ENCODE results near the gene TLR4. TPM values are rescaled to one million over a fixed set of nuclear protein-coding genes. Genes with fewer than 3 reads are reported as not detected.
A peak's percentile ranks its signal among the peaks of the same experiment; 100 is the strongest.

The TLR4 gene
- total and polyA plus RNA-seq, 2 experiments from 2014 or later, result 5.1 to 11.9 TPM

DNA sequence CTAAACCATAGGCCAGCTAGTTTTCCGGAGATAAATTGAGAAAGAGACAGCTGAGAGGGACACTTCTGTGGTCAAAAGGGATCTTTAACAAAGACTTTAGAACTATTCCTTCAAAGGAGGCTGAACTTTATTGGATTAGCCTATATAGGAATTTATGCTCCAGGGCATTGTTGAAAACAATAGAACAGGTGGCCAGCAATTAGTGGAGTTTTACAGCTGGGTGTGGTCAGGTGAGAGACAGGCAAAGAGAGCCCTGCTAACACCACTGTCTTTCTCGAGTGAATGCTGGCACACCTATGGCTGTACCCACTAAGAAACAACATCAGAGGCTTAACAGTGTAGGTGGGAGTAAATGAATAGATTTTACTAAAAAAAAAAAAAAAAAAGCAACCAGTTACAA lies 16.7 kb upstream of the TLR4 start:
- H3K4me1 ChIP-seq (ENCODE audit: insufficient read depth), result peaks cover 19% of the 10 kb centered on the region
- TF ChIP-seq EZH2phosphoT487 (IDR thresholded peaks at IDR 0.05; ENCODE audit: insufficient read depth, low read depth) (no peak), EZH2 (IDR thresholded peaks at IDR 0.05; ENCODE audit: insufficient read depth, poor library complexity, severe bottlenecking) (no peak)
- no peaks in the 10 kb centered on the region for H3K79me2 ChIP-seq (ENCODE audit: insufficient read depth)
- WGBS, 2 experiments (ENCODE audit: low coverage in 1 of 2, low lambda C conversion rate in 2 of 2, missing lambda C conversion rate in 2 of 2), result 54 to 59% methylated on average over 2 of the region's 2 CpGs
- no peaks in the 10 kb centered on the region for H3K27me3 ChIP-seq (replicated peaks; ENCODE audit: insufficient read depth)
- no peak overlapping the region for H3K4me3 ChIP-seq
- H3F3A ChIP-seq (ENCODE audit: insufficient read depth), result peaks cover 14% of the 10 kb centered on the region; the same call in 1 of the 2 replicates
- no peaks in the 10 kb centered on the region for H3K36me3 ChIP-seq (ENCODE audit: low read depth)
- in situ Hi-C loops (cut with MboI), result no loop called here
- no peak overlapping the region for H3K4me2 ChIP-seq (ENCODE audit: unreplicated experiment)
- H3K9me3 ChIP-seq (ENCODE audit: low read depth), result no peaks in the 10 kb centered on the region
- H2AFZ ChIP-seq, result no peak overlapping the region
- H4K20me1 ChIP-seq (ENCODE audit: insufficient read depth), result no peaks in the 10 kb centered on the region
- no peak overlapping the region for H3K9ac ChIP-seq
- no peaks in the 10 kb centered on the region for H3K9me2 ChIP-seq (ENCODE audit: insufficient read depth)
- no peak overlapping the region for H3K27ac ChIP-seq
- no peak for DNase-seq

DNA sequence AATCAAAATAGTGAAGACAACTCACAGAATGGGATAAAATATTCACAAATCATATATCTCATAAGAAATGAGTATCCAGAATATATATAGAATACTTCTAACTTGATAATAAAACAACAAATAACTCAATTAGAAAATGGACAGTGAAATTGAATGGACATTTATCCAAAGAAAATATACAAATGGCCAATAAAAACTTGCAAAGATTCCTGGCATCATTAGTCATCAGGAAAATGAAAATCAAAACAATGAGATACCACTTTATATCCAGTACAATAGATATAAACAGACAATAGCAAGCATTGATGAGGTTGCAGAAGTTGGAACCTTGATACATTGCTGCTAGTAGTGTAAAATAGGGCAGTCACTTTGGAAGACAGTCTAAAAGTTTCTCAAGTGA lies 12.8 kb upstream of the TLR4 start:
- peaks cover 18% of the 10 kb centered on the region; the same call in 1 of the 2 replicates for H3F3A ChIP-seq (ENCODE audit: insufficient read depth)
- H3K4me2 ChIP-seq (ENCODE audit: unreplicated experiment), result no peak overlapping the region
- H3K9me2 ChIP-seq (ENCODE audit: insufficient read depth), result no peaks in the 10 kb centered on the region
- H3K9me3 ChIP-seq (ENCODE audit: low read depth), result no peaks in the 10 kb centered on the region
- no peaks in the 10 kb centered on the region for H4K20me1 ChIP-seq (ENCODE audit: insufficient read depth)
- H3K9ac ChIP-seq, result no peak overlapping the region
- no peak overlapping the region for H3K4me3 ChIP-seq
- no peaks in the 10 kb centered on the region for H3K79me2 ChIP-seq (ENCODE audit: insufficient read depth)
- TF ChIP-seq EZH2phosphoT487 (IDR thresholded peaks at IDR 0.05; ENCODE audit: insufficient read depth, low read depth) (no peak), EZH2 (IDR thresholded peaks at IDR 0.05; ENCODE audit: insufficient read depth, poor library complexity, severe bottlenecking) (no peak)
- H3K27me3 ChIP-seq (replicated peaks; ENCODE audit: insufficient read depth), result no peaks in the 10 kb centered on the region
- no peak overlapping the region for H3K27ac ChIP-seq
- in situ Hi-C loops (cut with MboI), result no loop called here
- no peak for DNase-seq
- no peaks in the 10 kb centered on the region for H3K36me3 ChIP-seq (ENCODE audit: low read depth)
- H2AFZ ChIP-seq, result no peak overlapping the region
- H3K4me1 ChIP-seq (ENCODE audit: insufficient read depth), result peaks cover 14% of the 10 kb centered on the region

DNA sequence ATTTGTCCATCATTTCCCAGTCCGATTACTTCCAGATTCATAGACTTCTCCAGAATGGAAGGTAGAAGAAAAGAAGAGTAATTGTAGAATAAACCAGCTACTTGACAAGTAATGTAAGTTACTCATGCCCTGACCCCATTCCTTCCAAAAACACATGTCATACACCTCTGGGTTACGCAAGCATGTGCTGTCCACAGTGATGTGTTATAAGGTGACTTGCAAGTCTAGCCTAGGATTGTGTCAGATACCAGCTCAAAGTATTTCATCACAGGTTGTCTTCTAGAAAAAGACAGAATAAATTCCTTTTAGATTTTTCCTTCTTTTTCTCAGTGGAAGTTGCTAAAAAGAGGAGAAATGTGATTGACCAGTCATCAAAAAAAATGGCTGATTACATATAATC lies 8.0 kb upstream of the TLR4 start:
- Histone ChIP-seq H3F3A (ENCODE audit: insufficient read depth) (peaks cover 19% of the 10 kb centered on the region; the same call in 1 of the 2 replicates), H4K20me1 (ENCODE audit: insufficient read depth) (no peaks in the 10 kb centered on the region), H3K27ac (no peak overlapping the region), H3K36me3 (ENCODE audit: low read depth) (no peaks in the 10 kb centered on the region), H3K27me3 (replicated peaks; ENCODE audit: insufficient read depth) (no peaks in the 10 kb centered on the region), H3K4me2 (ENCODE audit: unreplicated experiment) (no peak overlapping the region), H3K4me3 (no peak overlapping the region), H3K9me2 (ENCODE audit: insufficient read depth) (no peaks in the 10 kb centered on the region), H3K9ac (no peak overlapping the region), H3K9me3 (ENCODE audit: low read depth) (no peaks in the 10 kb centered on the region), H2AFZ (no peak overlapping the region), H3K4me1 (ENCODE audit: insufficient read depth) (peaks cover 13% of the 10 kb centered on the region), H3K79me2 (ENCODE audit: insufficient read depth) (no peaks in the 10 kb centered on the region)
- peak; percentile 70 for DNase-seq
- in situ Hi-C loops (cut with MboI), result no loop called here
- 92 to 97% methylated on average over 2 of the region's 2 CpGs for WGBS, 2 experiments (ENCODE audit: low coverage in 1 of 2, low lambda C conversion rate in 2 of 2, missing lambda C conversion rate in 2 of 2)
- no peak for TF ChIP-seq EZH2phosphoT487 (IDR thresholded peaks at IDR 0.05; ENCODE audit: insufficient read depth, low read depth)
- TF ChIP-seq EZH2 (IDR thresholded peaks at IDR 0.05; ENCODE audit: insufficient read depth, poor library complexity, severe bottlenecking), result no peak

GRCh38 chr9:117697046-117697445 lies 7.2 kb upstream of the TLR4 start:
- 79 to 93% methylated on average over 1 of the region's 1 CpG for WGBS, 2 experiments (ENCODE audit: low coverage in 1 of 2, low lambda C conversion rate in 2 of 2, missing lambda C conversion rate in 2 of 2)
- peaks cover 11% of the 10 kb centered on the region; the same call in 1 of the 2 replicates for H3F3A ChIP-seq (ENCODE audit: insufficient read depth)
- H3K27me3 ChIP-seq (replicated peaks; ENCODE audit: insufficient read depth), result no peaks in the 10 kb centered on the region
- no peaks in the 10 kb centered on the region for H3K9me2 ChIP-seq (ENCODE audit: insufficient read depth)
- no peak overlapping the region for H3K27ac ChIP-seq
- H3K4me3 ChIP-seq, result no peak overlapping the region
- H3K79me2 ChIP-seq (ENCODE audit: insufficient read depth), result no peaks in the 10 kb centered on the region
- no peaks in the 10 kb centered on the region for H3K36me3 ChIP-seq (ENCODE audit: low read depth)
- no peak overlapping the region for H3K4me2 ChIP-seq (ENCODE audit: unreplicated experiment)
- peaks cover 7% of the 10 kb centered on the region for H3K4me1 ChIP-seq (ENCODE audit: insufficient read depth)
- no peak for TF ChIP-seq EZH2phosphoT487 (IDR thresholded peaks at IDR 0.05; ENCODE audit: insufficient read depth, low read depth)
- no peak for TF ChIP-seq EZH2 (IDR thresholded peaks at IDR 0.05; ENCODE audit: insufficient read depth, poor library complexity, severe bottlenecking)
- H3K9ac ChIP-seq, result no peak overlapping the region
- H2AFZ ChIP-seq, result no peak overlapping the region
- in situ Hi-C loops (cut with MboI), result no loop called here
- DNase-seq, result no peak
- H3K9me3 ChIP-seq (ENCODE audit: low read depth), result no peaks in the 10 kb centered on the region
- H4K20me1 ChIP-seq (ENCODE audit: insufficient read depth), result no peaks in the 10 kb centered on the region

DNA sequence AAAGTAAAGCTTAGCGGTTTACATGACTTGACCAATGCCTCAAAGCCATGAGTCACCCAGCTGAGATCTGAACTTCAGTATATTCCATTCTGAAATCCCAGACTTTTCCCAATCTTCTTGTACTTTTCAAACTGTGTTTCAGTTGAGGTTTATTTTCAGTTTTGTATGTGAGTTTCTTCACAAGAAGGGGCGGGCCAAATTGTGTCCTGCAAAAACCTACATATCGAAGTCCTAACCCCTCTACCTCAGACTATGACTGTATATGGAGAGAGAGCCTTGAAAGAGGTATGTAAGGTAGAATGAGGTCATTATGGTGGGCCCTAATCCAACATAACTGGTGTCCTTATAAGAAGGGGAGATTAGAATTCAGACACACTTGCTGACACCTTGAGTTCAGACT lies 666 bp upstream of the TLR4 start:
- Histone ChIP-seq H3K4me2 (ENCODE audit: unreplicated experiment) (peak overlapping the region; percentile 86), H3K27ac (peak overlapping the region; percentile 85), H3K36me3 (ENCODE audit: low read depth) (no peaks in the 10 kb centered on the region; the same call in 1 of the 2 replicates), H3F3A (ENCODE audit: insufficient read depth) (peaks cover 22% of the 10 kb centered on the region), H3K79me2 (ENCODE audit: insufficient read depth) (no peaks in the 10 kb centered on the region), H3K9ac (peak overlapping the region; percentile 82), H3K9me3 (ENCODE audit: low read depth) (no peaks in the 10 kb centered on the region), H3K4me3 (peak overlapping the region; percentile 70), H4K20me1 (ENCODE audit: insufficient read depth) (no peaks in the 10 kb centered on the region), H3K4me1 (ENCODE audit: insufficient read depth) (peaks cover 24% of the 10 kb centered on the region), H2AFZ (peak overlapping the region; percentile 82), H3K9me2 (ENCODE audit: insufficient read depth) (no peaks in the 10 kb centered on the region), H3K27me3 (replicated peaks; ENCODE audit: insufficient read depth) (no peaks in the 10 kb centered on the region)
- no peak for TF ChIP-seq EZH2phosphoT487 (IDR thresholded peaks at IDR 0.05; ENCODE audit: insufficient read depth, low read depth)
- TF ChIP-seq EZH2 (IDR thresholded peaks at IDR 0.05; ENCODE audit: insufficient read depth, poor library complexity, severe bottlenecking), result no peak
- 94 to 100% methylated on average over 3 of the region's 3 CpGs for WGBS, 2 experiments (ENCODE audit: low coverage in 1 of 2, low lambda C conversion rate in 2 of 2, missing lambda C conversion rate in 2 of 2)
- in situ Hi-C loops (cut with MboI), result no loop called here
- peak; percentile 62 for DNase-seq

Data from GM23248 (cell line).